ENCODE data around the gene ASCL5.

ASCL5 gene

GRCh38 chr1:201116091-201116490 lies 10.9 kb downstream of the ASCL5 start:
- in situ Hi-C loops (cut with MboI; ENCODE audit: low pct_unique_long_range_greater_than_20kb, low sequenced_read_pairs, unreplicated experiment), result loop anchor here (10.0 kb wide), 1 partner anchor 151 kb away; no protein-coding TSS in a partner anchor
- TF ChIP-seq CTCF (IDR thresholded peaks at IDR 0.05; ENCODE audit: extremely low read depth, insufficient read depth, missing control alignments), result no peak
- DNase-seq (ENCODE audit: low spot score), result no peak

- no peak for TF ChIP-seq CTCF (IDR thresholded peaks at IDR 0.05; ENCODE audit: extremely low read depth, insufficient read depth, missing control alignments)
- in situ Hi-C loops (cut with MboI; ENCODE audit: low pct_unique_long_range_greater_than_20kb, low sequenced_read_pairs, unreplicated experiment), result loop anchor here (10.0 kb wide), 1 partner anchor 151 kb away; no protein-coding TSS in a partner anchor
- no peak for DNase-seq (ENCODE audit: low spot score)
Observed at GRCh38 chr1:201115390-201115937, 11.5 kb downstream of the ASCL5 start.

GRCh38 chr1:201114245-201115131 lies 12.5 kb downstream of the ASCL5 start:
- TF ChIP-seq CTCF (IDR thresholded peaks at IDR 0.05; ENCODE audit: extremely low read depth, insufficient read depth, missing control alignments), result peak; percentile 87
- DNase-seq (ENCODE audit: low spot score), result peak; percentile 94
- in situ Hi-C loops (cut with MboI; ENCODE audit: low pct_unique_long_range_greater_than_20kb, low sequenced_read_pairs, unreplicated experiment), result loop anchor here (10.0 kb wide), 1 partner anchor 150 kb away; no protein-coding TSS in a partner anchor

- in situ Hi-C loops (cut with MboI; ENCODE audit: low pct_unique_long_range_greater_than_20kb, low sequenced_read_pairs, unreplicated experiment), result loop anchor here (10.0 kb wide), 1 partner anchor 149 kb away; no protein-coding TSS in a partner anchor
- TF ChIP-seq CTCF (IDR thresholded peaks at IDR 0.05; ENCODE audit: extremely low read depth, insufficient read depth, missing control alignments), result no peak
- DNase-seq (ENCODE audit: low spot score), result no peak
Observed at GRCh38 chr1:201113451-201114244, 13.3 kb downstream of the ASCL5 start.

GRCh38 chr1:201112926-201113325 lies 14.1 kb downstream of the ASCL5 start:
- TF ChIP-seq CTCF (IDR thresholded peaks at IDR 0.05; ENCODE audit: extremely low read depth, insufficient read depth, missing control alignments), result no peak
- in situ Hi-C loops (cut with MboI; ENCODE audit: low pct_unique_long_range_greater_than_20kb, low sequenced_read_pairs, unreplicated experiment), result loop anchor here (10.0 kb wide), 1 partner anchor 148 kb away; no protein-coding TSS in a partner anchor
- DNase-seq (ENCODE audit: low spot score), result no peak

GRCh38 chr1:201112173-201112731 lies 14.7 kb downstream of the ASCL5 start, which contains the start of gene CACNA1S:
TSS of gene CACNA1S (minus strand) at chr1:201112426. CDS start at chr1:201112339, 87 bp downstream.
- in situ Hi-C loops (cut with MboI; ENCODE audit: low pct_unique_long_range_greater_than_20kb, low sequenced_read_pairs, unreplicated experiment), result loop anchor here (10.0 kb wide), 1 partner anchor 147 kb away; no protein-coding TSS in a partner anchor
- no peak for TF ChIP-seq CTCF (IDR thresholded peaks at IDR 0.05; ENCODE audit: extremely low read depth, insufficient read depth, missing control alignments)
- DNase-seq (ENCODE audit: low spot score), result no peak

Data from GM13977 (cell line).